GM23248 (cell line): ENCODE results near the gene RUNX3. TPM values are rescaled to one million over a fixed set of nuclear protein-coding genes. Genes with fewer than 3 reads are reported as not detected.

ENCODE experiments used
- DNase-seq: peaks from one replicate; pipeline ENCODE4 v3.0.0-alpha.2; 2015
- H2AFZ ChIP-seq: fragments of 200-600 bp; sonication (generic); 2 replicates; pipeline ENCODE4 v1.6.1; 2016; ENCODE audit warnings: antibody characterized with exemption
- H3F3A ChIP-seq: fragments of 200-600 bp; sonication (generic); 2 replicates; pipeline ENCODE4 v1.6.1; 2016; ENCODE audit warnings: mild to moderate bottlenecking, antibody characterized with exemption, mixed run types; ENCODE audit not compliant: insufficient read depth
- H3K27ac ChIP-seq: fragments of 200-600 bp; sonication (generic); 2 replicates; pipeline ENCODE4 v1.5.1; 2016; ENCODE audit warnings: mild to moderate bottlenecking
- H3K27me3 ChIP-seq: fragments of 200-600 bp; sonication (generic); replicated peaks from 2 replicates; pipeline ENCODE4 v1.6.1; 2016; ENCODE audit warnings: mild to moderate bottlenecking; ENCODE audit not compliant: insufficient read depth
- H3K36me3 ChIP-seq: fragments of 200-600 bp; sonication (generic); 2 replicates; pipeline ENCODE4 v1.6.1; 2016; ENCODE audit warnings: low read depth, mild to moderate bottlenecking
- H3K4me1 ChIP-seq: fragments of 200-600 bp; sonication (generic); 2 replicates; pipeline ENCODE4 v1.6.1; 2016; ENCODE audit warnings: mild to moderate bottlenecking; ENCODE audit not compliant: insufficient read depth
- H3K4me2 ChIP-seq: fragments of 200-600 bp; sonication (generic); one replicate; pipeline ENCODE4 v1.6.1; 2016; ENCODE audit warnings: mild to moderate bottlenecking; ENCODE audit not compliant: unreplicated experiment
- H3K4me3 ChIP-seq: fragments of 200-600 bp; sonication (generic); 2 replicates; pipeline ENCODE4 v1.5.1; 2016; ENCODE audit warnings: mild to moderate bottlenecking
- H3K79me2 ChIP-seq: fragments of 200-600 bp; sonication (generic); 2 replicates; pipeline ENCODE4 v1.6.1; 2016; ENCODE audit warnings: mild to moderate bottlenecking; ENCODE audit not compliant: insufficient read depth
- H3K9ac ChIP-seq: fragments of 200-600 bp; sonication (generic); 2 replicates; pipeline ENCODE4 v1.6.1; 2016; ENCODE audit warnings: mild to moderate bottlenecking
- H3K9me2 ChIP-seq: fragments of 200-600 bp; sonication (generic); 2 replicates; pipeline ENCODE4 v1.6.1; 2016; ENCODE audit warnings: mixed run types, mild to moderate bottlenecking, moderate library complexity; ENCODE audit not compliant: insufficient read depth
- H3K9me3 ChIP-seq: fragments of 200-600 bp; sonication (generic); one replicate; pipeline ENCODE4 v1.6.1; 2017; ENCODE audit warnings: low read depth
- H4K20me1 ChIP-seq: fragments of 200-600 bp; sonication (generic); 2 replicates; pipeline ENCODE4 v1.6.0; 2016; ENCODE audit not compliant: insufficient read depth
- EZH2 ChIP-seq: fragments of 200-600 bp; sonication (generic); IDR thresholded peaks from 2 replicates; pipeline ENCODE4 v1.6.1; 2018; ENCODE audit warnings: antibody characterized with exemption, mild to moderate bottlenecking; ENCODE audit not compliant: insufficient read depth, poor library complexity, severe bottlenecking
- EZH2phosphoT487 ChIP-seq: fragments of 200-600 bp; sonication (generic); IDR thresholded peaks from 2 replicates; pipeline ENCODE4 v1.6.1; 2018; ENCODE audit warnings: antibody characterized with exemption, moderate library complexity, mild to moderate bottlenecking, low read depth; ENCODE audit not compliant: insufficient read depth
- WGBS, 2 experiments: methylation state at CpG; one replicate each; pipeline ENCODE4 v1.1.6; 2015 to 2017; ENCODE audit warnings: low lambda C conversion rate in 2 of 2, low coverage in 1 of 2; ENCODE audit errors: missing lambda C conversion rate in 2 of 2; 5-methylcytosine and 5-hydroxymethylcytosine counted together
- in situ Hi-C: fragments of 300-500 bp; cut with MboI; formaldehyde crosslinking; loops from 2 replicates; pipeline ENCODE4 v1.15.0; 2020
- polyA plus RNA-seq: library from polyadenylated mRNA; unstranded; fragments of >200 nt; fragmentation: Nextera tagmentation; extraction: Ambion mirVana; gene quantifications from 2 replicates; pipeline ENCODE4 v1.2.1, GENCODE V29; 2016
- total RNA-seq: library from RNA; depleted of rRNA; stranded (reverse); fragments of >200 nt; shearing (Covaris generic); gene quantifications from 2 replicates; pipeline ENCODE4 v1.2.3, GENCODE V29; 2014

Gene RUNX3
- total and polyA plus RNA-seq, 2 experiments from 2014 or later = 0.43 to 1.4 TPM

DNA sequence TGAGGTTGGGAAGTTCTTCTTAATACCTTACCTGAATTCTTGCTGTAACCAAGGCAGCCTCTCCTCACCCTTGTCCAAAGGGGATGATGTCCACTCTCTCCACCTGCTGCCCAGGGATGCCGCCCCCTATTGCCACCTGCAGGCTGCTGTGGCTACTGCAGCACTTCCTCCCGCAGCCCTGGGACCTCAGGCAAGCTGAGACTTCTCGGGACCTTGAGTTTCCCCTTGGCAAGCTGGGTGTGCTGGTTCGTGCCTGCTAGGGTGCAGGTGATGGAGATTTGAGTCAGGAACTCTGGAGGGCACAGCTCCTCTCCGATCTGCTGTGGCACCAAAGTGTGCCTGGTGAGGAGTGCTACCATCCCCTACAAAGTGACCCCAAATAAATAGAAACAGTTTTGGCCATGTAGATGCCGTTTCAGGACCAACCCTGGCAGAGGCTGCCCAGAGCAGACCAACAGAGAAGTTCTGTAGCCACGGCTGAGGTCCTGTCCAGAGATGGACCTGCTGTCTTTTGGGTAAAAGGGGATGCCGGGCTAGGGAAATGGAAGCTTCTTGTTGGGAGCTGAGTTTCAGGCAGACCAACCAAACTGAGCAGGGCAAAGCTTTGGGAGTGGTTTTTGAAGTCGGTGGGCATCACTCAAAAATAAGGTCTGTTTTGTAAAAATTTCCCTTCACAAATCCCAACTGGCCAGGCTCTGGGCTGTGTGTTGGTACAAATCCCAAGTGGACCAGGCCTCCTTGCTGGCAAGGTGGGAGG lies 31.7 kb downstream of the RUNX3 start:
- DNase-seq = peak; percentile 63
- Histone ChIP-seq H3K79me2 (no peaks in the 10 kb centered on the region), H3K4me3 (no peak overlapping the region), H3K4me2 (no peak overlapping the region), H3K9me3 (no peaks in the 10 kb centered on the region), H3K27me3 (no peaks in the 10 kb centered on the region), H3F3A (no peaks in the 10 kb centered on the region), H3K27ac (no peak overlapping the region), H3K4me1 (no peaks in the 10 kb centered on the region), H4K20me1 (no peaks in the 10 kb centered on the region), H3K9ac (no peak overlapping the region), H2AFZ (no peak overlapping the region), H3K36me3 (no peaks in the 10 kb centered on the region), H3K9me2 (no peaks in the 10 kb centered on the region)
- WGBS, 2 experiments = 38 to 41% methylated on average over 9 of the region's 9 CpGs
- TF ChIP-seq EZH2phosphoT487 (no peak), EZH2 (no peak)
- in situ Hi-C loops = no loop called here

DNA sequence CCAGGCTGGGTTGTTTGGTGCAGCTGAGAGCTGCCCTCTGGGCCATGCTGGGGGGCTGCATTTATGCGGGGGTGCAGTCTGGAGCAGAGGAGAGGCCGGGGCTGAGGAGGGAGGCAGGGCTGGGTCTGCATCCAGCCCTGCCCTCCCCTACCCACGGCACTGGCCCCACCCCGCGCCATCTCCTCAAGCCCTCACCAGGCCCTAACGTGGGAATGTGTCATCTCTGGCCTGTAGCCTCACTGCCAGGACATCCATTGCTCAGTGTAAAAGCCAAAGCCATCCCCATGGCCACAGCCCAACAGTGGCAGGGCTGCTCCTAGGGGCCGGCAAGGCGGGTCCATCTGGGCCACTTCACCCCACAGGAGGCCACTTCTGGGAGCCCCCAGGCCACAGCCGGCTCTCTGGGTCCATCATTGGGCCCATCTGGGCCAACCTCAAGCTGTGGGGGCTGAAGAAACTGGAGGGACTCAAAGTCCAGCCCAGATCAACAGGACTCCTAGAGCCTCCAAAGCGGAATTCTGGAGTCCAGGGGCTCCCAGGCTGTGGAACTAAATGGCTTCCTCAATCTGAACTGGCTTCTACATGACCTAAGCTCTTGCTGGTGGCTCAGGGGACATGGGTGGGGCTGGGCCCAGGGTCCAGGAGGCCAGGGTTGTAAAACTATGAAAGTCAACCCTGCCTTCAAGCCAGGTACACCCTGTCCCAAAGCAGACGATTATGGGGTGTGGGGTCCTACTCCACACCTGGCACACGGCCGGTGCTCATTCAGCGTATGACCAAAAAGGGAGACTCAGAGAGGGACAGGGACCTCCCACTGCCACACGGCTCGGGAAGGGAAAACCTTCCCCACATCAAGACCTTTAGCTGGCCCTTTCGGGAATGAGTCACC lies 32.6 kb downstream of the RUNX3 start:
- no peaks in the 10 kb centered on the region for H3K9me2 ChIP-seq
- H3F3A ChIP-seq = no peaks in the 10 kb centered on the region
- H4K20me1 ChIP-seq = no peaks in the 10 kb centered on the region
- no peaks in the 10 kb centered on the region for H3K9me3 ChIP-seq
- no peaks in the 10 kb centered on the region for H3K36me3 ChIP-seq
- H3K9ac ChIP-seq = no peak overlapping the region
- H3K4me2 ChIP-seq = no peak overlapping the region
- in situ Hi-C loops = no loop called here
- no peak for DNase-seq
- no peak overlapping the region for H3K27ac ChIP-seq
- H3K79me2 ChIP-seq = no peaks in the 10 kb centered on the region
- H3K4me1 ChIP-seq = no peaks in the 10 kb centered on the region
- TF ChIP-seq EZH2 (no peak), EZH2phosphoT487 (no peak)
- H2AFZ ChIP-seq = no peak overlapping the region
- no peaks in the 10 kb centered on the region for H3K27me3 ChIP-seq
- WGBS, 2 experiments = 60 to 61% methylated on average over 15 to 17 of the region's 17 CpGs
- H3K4me3 ChIP-seq = no peak overlapping the region

DNA sequence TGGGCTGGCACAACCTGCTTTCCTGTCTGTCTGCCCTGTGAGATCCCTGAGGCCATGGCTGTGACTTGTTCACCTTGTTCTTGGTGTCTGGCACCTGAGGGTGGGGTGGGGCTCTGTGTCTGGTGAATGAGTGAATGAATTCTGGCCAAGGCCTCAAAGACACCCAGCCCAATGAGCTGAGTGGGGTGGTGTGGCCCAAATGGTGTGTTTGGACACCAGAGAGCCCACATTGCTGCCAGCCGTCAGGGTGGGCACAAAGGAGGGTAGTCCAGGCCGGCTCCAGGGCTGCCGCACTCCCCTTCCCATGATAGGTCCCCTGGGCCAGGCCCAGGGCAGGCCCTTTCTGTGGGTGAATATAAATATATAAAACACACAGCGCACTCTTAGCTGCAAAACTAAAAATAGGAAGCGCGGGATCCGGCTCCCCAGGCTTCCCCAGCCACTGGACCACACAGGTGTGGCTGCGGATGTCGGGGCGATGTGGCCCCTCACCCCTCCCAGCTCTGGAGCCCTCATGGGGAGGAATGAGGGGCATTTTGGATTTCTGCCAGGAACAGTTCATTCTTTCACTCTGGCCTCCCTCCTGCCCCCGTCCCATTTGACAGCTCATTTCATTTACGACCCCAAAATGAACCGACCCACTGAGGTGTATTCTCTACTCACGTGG lies 33.3 kb downstream of the RUNX3 start:
- TF ChIP-seq EZH2 (no peak), EZH2phosphoT487 (no peak)
- Histone ChIP-seq H3K36me3 (no peaks in the 10 kb centered on the region), H3K79me2 (no peaks in the 10 kb centered on the region), H2AFZ (no peak overlapping the region), H3K4me2 (no peak overlapping the region), H3K9me2 (no peaks in the 10 kb centered on the region), H3K4me3 (no peak overlapping the region), H3K9ac (no peak overlapping the region), H3K4me1 (no peaks in the 10 kb centered on the region), H3F3A (no peaks in the 10 kb centered on the region), H4K20me1 (no peaks in the 10 kb centered on the region), H3K27ac (no peak overlapping the region), H3K27me3 (no peaks in the 10 kb centered on the region), H3K9me3 (no peaks in the 10 kb centered on the region)
- WGBS, 2 experiments = 83 to 89% methylated on average over 14 of the region's 14 CpGs
- in situ Hi-C loops = no loop called here
- DNase-seq = no peak

DNA sequence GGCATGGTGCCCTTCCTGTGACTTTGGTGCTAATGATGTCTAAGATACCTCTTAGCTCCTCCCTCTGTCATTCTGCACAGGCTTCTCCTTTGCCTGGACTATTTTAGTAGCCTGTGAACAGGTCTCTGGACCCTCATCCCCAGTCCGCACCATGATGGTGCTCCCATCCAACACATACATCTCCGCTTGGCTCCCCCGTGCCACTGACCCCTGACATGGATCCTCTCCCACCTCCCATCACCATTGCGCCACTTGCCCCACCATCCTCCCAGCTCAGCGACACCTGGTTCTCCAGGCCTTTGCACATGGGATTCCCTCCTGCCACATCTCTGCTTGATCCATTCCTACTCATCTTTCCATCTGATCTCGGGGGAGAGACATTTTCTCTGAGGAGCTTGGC lies 33.9 kb downstream of the RUNX3 start:
- no peaks in the 10 kb centered on the region for H3K79me2 ChIP-seq
- H3K9ac ChIP-seq = no peak overlapping the region
- in situ Hi-C loops = no loop called here
- 70 to 79% methylated on average over 6 of the region's 6 CpGs for WGBS, 2 experiments
- no peaks in the 10 kb centered on the region for H3K27me3 ChIP-seq
- no peaks in the 10 kb centered on the region for H3K9me2 ChIP-seq
- H3F3A ChIP-seq = no peaks in the 10 kb centered on the region
- no peak overlapping the region for H3K27ac ChIP-seq
- no peaks in the 10 kb centered on the region for H4K20me1 ChIP-seq
- H3K4me2 ChIP-seq = no peak overlapping the region
- no peak overlapping the region for H2AFZ ChIP-seq
- no peaks in the 10 kb centered on the region for H3K9me3 ChIP-seq
- no peaks in the 10 kb centered on the region for H3K36me3 ChIP-seq
- no peak for TF ChIP-seq EZH2phosphoT487
- H3K4me1 ChIP-seq = no peaks in the 10 kb centered on the region
- DNase-seq = no peak
- H3K4me3 ChIP-seq = no peak overlapping the region
